HPDE6-E6E7 (cell line): ENCODE measurements around the gene EP400.

ENCODE experiments used
- DNase-seq: peaks from one replicate; pipeline ENCODE4 v3.0.0; 2011; ENCODE audit warnings: missing footprints; ENCODE audit errors: extremely low spot score

EP400 gene

DNA sequence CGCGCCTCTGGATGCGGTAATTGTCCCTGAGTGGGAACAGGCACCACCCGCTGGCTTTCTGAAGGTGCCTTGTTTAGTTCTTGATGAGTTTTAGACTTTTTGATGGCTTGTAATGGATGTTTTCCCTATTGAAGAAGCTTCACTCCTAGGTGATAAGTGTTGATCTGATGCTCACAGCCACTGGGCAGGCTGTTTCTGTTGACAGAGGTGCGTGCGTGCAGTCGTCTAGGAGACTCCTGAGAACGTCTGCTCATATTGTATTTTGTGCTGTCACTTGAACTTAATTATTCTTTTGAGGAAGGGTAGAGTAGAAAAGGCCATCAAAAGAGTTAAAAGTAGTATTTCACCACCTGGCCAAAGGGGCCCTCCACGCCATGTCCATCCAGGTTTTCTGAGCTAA, 70.5 kb downstream of the EP400 start:
- DNase-seq, result no peak

DNA sequence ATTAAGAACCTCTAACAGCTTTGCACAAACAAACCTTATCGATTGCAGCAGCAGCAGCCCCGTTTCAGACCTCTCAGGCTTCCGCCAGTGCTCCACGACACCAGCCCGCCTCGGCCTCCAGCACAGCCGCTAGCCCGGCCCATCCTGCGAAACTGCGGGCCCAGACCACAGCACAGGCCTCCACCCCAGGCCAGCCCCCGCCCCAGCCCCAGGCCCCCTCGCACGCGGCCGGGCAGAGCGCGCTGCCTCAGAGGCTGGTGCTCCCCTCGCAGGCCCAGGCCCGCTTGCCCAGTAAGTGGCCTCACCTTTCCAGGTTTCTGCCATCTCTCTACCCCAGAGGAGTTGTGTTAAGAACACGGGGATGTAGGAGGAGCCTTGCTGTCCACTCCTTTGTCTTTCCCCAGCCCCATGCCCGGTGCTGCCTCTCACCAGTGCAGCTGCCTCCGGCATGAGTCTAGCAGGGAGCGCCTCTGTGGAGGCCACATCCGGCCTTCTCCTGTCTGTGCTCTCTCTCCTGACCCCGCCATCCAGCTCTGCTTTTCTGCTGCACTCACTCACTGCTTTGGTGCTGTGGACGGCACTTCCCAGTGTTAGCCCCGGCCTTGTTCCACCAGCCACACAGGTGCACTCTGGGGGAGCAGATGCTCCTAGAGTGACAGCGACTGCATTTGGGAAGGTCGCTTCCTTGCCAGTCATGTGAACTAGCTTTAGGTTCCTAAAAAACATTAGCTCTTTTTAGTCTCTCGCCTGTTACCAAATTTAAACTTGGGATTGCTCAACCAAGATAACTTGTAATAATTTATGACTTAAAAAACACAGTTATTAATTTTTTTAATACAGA, 71.5 kb downstream of the EP400 start:
- DNase-seq, result no peak

DNA sequence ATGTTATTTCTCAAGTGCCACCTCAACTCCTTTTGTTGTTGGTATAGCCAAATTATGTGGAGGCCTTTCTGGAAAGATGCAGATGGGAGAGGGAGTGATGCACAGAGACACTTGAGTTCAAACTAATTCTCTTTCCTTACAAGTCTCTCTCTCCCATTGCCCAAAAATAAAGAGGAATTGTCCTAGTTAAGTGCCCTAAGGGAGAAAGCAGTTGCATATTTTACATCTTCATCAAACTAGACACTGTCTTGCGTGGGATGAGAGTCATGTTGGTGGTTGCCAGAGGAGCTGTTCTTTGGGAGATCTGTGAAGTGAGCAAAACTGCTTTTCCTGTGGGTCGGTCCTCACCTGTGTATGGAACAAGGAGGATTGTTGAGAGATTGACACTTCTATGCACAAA, 72.2 kb downstream of the EP400 start:
- no peak for DNase-seq

DNA sequence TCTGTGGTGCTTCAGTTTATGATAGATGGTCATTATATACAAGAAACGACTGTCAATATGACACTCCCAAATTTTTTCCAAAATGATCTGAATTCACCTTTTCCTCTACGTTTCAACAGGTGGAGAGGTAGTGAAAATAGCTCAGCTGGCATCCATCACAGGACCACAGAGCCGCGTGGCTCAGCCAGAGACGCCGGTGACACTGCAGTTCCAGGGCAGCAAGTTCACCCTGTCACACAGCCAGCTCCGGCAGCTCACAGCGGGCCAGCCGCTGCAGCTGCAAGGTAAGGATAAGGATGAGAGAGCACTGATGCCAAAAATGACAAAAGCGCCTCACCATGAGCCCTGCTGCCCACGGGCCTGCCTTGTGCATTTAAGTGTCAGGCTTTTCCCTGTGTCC, 73.9 kb downstream of the EP400 start:
- no peak for DNase-seq

DNA sequence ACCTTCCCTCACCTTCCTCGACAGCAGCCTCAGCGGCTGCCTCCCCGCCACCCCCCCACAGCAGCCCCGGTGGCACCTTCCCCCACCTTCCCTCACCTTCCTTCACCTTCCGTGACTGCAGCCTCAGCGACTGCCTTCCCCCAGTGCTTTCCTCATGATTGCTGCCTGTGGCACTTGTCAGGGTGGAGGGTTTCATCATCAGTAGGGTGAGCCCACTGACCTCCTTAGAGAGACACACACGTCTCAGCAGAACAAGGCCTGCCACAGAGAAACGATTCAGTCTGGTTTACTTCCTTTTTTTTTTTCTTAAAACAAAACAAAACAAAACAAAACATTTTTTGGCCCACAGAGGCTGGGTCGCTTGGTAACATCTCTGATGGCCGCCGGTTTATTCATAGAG, 75.0 kb downstream of the EP400 start:
- DNase-seq, result no peak

DNA sequence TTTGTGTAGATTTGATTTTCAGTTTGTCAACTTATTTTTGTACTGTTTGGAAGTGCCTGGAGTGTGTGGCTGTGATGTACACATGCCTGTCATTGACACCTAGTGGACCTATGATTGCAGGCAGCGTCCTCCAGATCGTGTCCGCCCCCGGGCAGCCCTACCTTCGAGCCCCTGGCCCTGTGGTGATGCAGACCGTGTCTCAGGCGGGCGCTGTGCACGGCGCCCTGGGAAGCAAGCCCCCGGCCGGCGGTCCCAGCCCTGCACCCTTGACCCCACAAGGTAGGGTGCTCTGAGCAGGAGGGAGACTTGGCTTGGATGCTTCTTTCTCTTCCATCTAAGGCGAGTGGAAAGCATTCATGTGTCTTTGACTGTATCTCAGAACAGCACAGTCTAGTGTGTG, 75.8 kb downstream of the EP400 start:
- no peak for DNase-seq

DNA sequence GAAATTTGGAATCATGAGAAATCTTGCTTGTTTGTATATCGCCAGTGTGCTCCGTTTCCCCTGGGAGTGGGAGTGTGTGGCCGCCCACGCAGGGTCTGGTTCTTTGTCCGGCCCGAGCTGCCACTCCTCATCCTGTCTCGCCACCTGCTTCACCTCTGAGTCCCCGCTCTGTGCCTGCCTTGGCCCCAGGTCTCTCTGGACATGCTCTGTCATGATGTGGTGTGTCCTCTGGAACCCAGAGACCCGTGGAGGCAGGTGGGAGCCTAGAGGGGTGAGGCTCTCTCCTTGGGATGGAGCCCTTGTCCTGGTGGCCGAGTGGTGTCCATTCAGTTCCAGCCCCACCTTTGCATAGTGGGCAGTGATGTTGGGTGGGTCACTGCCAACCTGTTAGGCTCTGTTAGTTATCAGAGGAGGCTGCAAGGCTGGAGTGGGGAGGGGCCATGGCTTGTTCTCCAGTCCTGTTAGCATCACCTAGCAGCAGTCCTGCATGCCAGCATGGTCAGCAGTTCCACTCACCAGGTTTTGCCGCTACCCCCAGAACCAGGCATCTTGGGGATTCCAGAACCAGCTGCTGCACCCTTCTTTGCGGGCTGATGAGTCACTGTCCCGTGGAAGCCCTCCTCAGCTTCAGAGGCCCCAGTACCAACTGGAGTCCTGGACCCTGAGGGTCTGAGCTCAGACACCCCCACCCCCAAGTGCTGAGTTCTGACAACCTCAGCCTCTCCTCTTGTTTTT, 76.5 kb downstream of the EP400 start:
- no peak for DNase-seq

DNA sequence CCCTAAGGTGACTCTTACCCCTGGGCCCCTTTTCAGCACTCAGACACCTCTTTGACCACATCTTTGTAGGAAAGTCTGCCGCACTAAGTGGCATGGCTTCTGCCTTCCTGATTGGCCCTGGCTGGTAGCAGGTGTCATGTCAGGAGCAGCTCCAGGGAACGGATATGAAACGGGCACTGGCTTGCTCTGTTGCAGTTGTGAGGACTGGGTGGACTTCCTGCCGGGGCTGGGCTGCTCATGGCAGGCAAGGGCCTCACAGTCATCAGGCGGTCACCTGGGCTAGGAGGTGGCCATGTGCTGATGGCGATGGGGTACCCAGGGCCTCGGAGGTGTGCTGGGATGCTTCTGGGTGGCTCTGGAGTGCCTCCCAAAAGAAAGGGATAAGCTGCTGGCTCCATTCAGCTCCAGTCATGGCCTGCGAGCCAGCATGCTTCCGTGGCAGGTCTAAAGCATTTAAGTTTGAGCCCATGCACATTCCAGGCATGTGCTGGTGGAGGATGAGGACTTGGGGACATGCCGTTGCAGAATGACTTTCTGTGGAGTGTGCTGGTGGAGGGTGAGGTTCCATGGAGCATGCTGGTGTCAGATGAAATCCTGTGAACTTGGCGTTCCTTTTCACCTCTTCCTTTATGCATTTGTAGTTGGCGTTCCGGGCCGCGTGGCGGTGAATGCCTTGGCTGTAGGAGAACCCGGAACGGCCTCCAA, 77.2 kb downstream of the EP400 start:
- DNase-seq, result no peak

DNA sequence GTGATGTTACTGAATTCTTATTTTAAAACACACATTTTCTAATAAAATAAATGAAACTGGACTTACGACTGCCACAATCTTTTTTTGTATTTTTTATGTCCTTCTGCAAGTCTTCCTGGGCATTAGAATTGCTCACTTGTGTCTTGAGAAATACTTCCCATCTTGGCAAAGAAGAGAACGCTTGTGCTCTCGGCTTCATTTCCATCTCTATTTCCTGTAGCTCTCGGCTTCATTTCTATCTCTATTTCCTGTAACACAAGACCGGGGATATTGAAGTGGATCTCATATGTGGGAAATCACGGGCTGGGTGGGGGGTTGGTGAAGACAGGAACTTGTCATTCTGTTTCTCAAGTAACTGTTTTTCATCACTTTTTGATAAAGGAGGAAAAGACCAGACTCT, 77.9 kb downstream of the EP400 start:
- DNase-seq, result no peak

DNA sequence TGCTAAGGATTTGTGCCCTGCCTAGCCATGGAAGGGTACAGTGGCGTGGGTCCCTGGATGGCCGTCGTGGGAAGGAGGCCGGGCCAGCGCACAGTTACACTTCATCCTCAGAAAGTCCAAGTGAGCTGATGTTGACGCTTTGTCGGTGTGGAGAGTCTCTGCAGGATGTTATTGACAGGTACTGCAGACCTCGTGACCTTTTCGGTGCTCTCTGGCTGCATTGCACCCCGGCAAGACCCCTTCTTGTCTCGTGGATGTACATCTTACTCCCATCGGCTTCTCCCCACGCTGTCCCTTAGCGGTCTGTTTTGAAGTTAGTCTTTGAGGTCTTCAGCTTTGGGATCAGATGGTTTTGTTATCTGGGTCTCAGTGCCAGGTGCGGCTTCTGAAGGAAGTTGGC, 78.4 kb downstream of the EP400 start:
- DNase-seq, result no peak

DNA sequence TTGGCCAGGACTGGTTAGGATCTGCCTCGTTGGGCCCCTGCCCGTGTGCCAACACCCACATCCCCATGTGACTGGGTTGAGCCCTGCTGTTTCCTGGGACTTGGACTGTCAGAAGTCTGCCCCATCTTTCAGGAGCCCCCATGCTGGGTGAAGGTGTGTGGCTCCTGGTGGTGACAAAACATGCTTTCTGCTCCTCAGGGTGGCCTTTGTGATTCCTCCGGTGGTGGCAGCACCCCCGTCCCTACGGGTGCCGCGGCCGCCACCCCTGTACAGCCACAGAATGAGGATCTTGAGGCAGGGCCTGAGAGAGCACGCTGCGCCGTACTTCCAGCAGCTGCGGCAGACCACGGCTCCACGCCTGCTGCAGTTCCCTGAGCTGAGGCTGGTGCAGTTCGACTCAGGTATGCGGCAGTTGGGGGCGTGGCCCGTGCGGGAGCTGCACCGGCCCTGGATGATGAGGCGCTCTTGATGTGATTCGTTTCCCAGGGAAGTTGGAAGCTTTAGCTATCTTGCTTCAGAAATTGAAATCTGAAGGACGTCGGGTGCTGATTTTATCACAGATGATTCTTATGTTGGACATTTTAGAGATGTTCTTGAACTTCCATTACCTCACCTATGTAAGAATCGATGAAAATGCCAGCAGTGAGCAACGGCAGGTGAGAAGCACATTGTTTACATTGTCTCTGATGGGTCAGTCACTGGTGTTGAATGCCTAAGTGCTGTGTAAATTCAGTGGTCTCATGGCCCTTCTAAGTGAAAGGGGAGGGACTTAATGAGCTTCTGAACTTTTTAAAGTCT, 80.0 kb downstream of the EP400 start:
- peak; percentile 31 for DNase-seq

DNA sequence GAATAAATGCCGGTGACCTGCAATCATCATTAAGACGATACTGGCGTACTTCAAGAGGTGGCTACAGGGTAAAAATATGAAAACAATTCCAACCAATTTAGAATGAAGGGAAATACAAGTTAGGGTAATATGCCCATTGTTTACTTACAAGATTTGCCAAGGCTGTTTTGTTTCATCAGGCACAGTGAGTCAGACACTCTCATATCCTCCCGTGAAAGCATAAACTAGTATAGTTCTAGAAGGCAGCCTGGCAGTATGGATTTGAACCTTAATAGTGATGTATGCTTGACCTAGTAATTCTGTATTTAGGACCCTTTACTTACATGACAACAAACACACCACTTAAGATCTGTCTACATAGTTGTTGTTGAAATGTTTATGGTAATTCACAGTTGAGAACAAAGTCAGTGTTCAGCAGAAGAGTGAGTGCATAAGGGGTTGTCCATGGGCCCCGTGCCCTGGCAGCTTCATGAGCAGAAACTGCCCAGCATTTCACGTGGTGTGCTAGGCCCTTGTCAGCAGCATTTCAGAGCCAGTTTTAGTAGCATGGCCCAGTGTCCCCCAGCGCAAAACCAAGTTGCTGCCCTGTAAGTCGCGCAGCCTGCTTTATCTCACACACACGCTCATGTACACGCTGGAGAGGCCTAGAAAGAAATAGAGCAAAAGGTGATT, 80.8 kb downstream of the EP400 start:
- peak; percentile 26 for DNase-seq

DNA sequence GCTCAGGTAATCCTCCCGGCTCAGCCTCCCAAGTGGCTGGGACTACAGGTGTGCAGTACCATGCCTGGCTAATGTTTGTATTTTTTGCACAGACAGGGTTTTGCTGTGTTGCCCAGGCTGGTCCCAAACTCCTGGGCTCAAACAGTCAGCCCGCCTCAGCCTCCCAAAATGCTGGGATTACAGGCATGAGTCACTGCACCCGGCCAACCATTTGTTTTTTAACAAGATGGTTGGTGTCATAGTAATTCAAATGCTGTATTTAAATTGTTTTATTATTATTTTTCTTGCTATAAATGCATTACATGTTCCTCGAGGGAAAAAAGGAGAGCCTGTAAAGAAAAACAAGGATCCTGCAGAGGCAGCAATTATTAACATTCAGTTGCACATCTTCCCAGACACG, 83.9 kb downstream of the EP400 start:
- no peak for DNase-seq

DNA sequence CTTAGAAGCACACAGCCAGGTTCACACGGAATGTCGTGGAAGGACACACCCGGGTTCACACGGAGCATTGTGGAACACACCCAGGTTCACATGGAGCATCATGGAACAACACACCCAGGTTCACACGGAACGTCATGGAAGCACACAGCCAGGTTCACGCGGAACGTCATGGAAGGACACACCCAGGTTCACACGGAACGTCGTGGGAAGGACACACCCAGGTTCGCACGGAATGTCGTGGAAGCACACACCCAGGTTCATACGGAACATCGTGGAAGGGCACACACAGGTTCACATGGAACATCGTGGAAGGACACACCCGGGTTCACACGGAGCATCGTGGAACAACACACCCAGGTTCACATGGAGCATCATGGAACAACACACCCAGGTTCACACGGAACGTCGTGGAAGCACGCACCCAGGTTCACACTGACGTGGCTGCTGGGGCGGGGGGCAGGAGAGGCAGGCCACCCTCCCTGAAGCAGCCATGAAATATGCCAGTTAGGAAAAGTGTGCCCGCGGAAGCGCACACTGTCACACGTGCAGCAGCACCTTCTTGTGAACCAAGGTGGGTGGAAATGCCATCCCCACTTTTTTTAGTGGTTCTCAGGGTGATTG, 86.4 kb downstream of the EP400 start:
- DNase-seq, result no peak

DNA sequence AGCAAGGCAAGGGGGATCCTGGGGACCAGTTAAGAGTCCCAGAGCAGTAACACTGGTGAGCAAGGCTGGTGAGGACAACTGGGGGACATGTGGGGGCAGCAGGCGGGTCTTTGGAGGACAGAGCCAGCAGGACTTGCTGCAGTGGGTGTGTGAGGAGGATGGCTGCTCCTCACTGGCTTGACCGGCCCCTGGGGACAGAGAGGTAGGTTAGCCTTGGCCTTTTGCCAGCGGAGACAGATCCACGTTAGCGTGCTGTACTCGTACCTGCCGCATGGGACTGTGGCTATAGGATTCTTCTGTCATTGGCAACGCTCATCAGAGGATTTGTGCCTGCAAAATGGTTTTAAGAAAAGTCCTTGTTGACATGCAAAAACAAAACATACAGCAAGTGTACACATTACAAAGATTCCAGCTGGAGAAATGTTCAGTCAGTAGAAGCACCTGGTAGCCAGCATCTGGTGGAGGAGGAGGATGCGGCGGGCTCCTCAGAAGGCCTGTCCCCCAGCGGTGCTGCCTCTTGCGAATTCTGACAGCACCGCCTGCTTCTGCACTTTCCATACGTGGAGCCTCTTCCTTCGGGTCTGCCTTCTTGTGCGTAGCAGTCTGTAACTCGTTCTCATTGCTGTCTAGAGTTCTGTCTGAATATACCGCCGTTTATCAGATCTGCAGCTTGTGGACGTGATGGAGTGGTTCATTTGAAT, 91.3 kb downstream of the EP400 start:
- DNase-seq, result no peak

DNA sequence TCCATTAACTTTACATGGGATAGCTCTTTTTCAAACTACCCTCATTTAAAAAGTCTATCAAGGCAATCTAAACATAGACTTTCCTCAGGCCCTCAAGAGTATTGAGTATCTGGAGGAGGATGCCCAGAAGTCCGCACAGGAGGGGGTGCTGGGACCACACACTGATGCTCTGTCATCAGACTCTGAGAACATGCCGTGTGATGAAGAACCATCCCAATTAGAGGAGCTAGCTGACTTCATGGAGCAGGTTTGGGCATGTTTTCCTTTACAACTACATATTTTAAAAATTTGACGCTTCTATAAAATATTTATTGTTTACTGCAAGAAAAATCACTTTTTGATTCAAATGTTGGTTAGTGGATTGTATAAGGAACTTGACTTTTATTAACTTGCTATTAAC, 93.5 kb downstream of the EP400 start:
- no peak for DNase-seq

DNA sequence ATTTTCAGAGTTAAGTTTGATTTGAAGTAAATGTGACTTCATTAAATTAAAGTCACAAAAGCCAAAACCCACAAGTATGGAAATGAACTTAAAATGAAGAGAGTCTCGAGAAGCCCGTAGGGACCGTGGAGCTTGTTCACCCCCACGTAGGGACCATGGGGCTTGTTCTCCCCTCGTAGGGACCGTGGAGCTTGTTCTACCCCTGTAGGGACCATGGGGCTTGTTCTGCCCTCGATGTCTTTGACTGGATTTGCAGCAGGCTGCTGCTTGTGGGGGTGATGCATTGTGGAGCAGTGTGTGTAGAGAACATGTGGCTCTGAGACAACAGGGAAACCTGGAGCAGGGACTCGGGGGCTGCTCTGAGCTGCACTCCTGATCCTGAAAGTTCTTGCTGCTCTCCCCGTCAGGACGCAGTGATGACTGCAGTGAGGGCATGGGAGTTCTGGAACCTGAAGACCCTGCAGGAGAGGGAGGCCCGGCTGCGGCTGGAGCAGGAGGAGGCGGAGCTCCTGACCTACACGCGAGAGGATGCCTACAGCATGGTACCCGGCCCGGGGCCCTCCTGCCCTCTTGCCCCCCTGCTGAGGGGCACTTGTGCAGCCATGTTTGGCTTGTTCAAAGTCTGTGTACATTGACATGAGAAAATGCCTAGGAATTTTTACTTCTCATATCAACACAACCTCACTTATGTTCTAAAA, 94.2 kb downstream of the EP400 start:
- DNase-seq, result no peak

DNA sequence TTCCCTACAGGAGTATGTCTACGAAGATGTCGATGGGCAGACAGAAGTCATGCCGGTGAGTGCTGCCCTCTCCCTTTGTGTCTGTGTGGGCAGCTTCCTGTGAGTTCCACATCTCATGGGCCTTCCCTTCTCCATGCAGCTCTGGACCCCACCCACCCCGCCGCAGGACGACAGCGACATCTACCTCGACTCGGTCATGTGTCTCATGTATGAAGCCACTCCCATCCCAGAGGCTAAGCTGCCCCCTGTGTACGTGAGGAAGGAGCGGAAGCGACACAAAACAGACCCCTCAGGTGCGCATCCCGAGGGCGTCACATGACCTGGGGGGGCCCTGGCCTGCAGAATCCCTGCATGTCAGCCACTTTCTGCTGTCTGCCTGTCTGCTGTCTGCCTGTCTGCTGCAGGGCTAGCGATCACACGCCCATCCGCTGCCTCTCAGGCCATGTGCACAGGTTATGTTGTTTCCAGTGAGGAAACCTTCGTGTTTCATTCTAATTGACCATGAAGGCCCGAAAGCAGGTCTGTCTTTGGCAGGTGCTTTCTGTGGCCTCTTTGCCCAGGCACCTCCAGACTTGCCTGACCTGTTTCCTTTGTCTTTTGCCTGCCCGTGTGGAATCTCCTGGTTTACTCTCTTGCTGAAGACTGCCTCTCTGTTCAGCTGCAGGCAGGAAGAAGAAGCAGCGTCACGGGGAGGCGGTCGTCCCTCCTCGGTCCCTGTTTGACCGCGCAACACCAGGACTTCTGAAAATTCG, 95.1 kb downstream of the EP400 start:
- DNase-seq, result no peak

DNA sequence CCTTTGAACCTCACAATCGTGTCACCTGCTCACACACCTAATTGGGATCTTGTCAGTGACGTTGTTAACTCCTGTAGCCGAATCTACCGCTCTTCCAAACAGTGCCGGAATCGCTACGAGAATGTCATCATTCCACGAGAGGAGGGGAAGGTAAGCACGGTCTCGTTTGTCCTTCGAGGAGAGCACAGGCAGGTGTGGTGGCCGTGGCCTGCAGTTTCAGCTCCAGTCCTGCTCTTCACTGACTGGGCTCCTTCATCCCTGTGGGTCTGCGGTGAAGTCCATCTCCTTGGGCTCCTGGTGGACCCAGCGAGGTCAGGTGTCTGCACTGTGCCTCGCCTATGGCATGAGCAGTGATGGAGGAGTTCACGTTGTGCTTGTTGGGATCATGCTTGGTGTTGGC, 96.0 kb downstream of the EP400 start:
- no peak for DNase-seq
